ENCODE data around the gene ANKRD9. TPM values are rescaled to one million over a fixed set of nuclear protein-coding genes. Genes with fewer than 3 reads are reported as not detected.

ANKRD9 gene
- total and polyA plus RNA-seq, 10 of the 15 experiments (the other 5 are each of a cell fraction or from before 2014, with no cell fraction given) = 0.03 to 3.6 (median 0.49) TPM

GRCh38 chr14:102484316-102484715, 25.3 kb downstream of the ANKRD9 start:
- H3K79me2 ChIP-seq (ENCODE audit: control insufficient read depth, insufficient read depth, low read length) = no peaks in the 10 kb centered on the region
- no peak overlapping the region for H3K9ac ChIP-seq (ENCODE audit: control insufficient read depth, insufficient read depth, low read length)
- no peaks in the 10 kb centered on the region for H3K9me3 ChIP-seq (replicated peaks; ENCODE audit: control insufficient read depth, insufficient read depth, low read length)
- in situ Hi-C loops (cut with MboI) (no loop called here), intact Hi-C loops (cut with micrococcal nuclease; ENCODE audit: unreplicated experiment) (no loop called here)
- no TSS peak for BruUV-seq (replicated peaks)
- ChIA-PET CTCF (no interaction called here), SMC1A (ENCODE audit: uncharacterized antibody, unreplicated experiment) (no interaction called here), RAD21 (ENCODE audit: unreplicated experiment) (no interaction called here), POLR2A (no interaction called here)
- no peaks in the 10 kb centered on the region for H3K36me3 ChIP-seq (ENCODE audit: control insufficient read depth in 2 of 2, insufficient read depth in 2 of 2, low read length in 1 of 2)
- no peak for TF ChIP-seq USF1 (IDR thresholded peaks at IDR 0.05; ENCODE audit: borderline replicate concordance, extremely low read length, insufficient read depth, low read depth, low read length)
- no peak for TF ChIP-seq ZBED1 (IDR thresholded peaks at IDR 0.05; ENCODE audit: borderline replicate concordance)
- TF ChIP-seq TCF12 (IDR thresholded peaks at IDR 0.05; ENCODE audit: low read depth, low read length) = no peak
- TF ChIP-seq CHD1 (IDR thresholded peaks at IDR 0.05; ENCODE audit: low read depth, low read length) = no peak
- no peak for TF ChIP-seq SUPT20H (IDR thresholded peaks at IDR 0.05; ENCODE audit: borderline replicate concordance, control insufficient read depth, low read depth, low read length)
- no peak for TF ChIP-seq PAX5 (IDR thresholded peaks at IDR 0.05; ENCODE audit: borderline replicate concordance, low read depth, low read length)
- TF ChIP-seq IRF3 (IDR thresholded peaks at IDR 0.05) = no peak
- TF ChIP-seq NR2C1 (IDR thresholded peaks at IDR 0.05) = no peak
- TF ChIP-seq PKNOX1 (IDR thresholded peaks at IDR 0.05) = no peak
- TF ChIP-seq E2F4 (IDR thresholded peaks at IDR 0.05; ENCODE audit: low read depth, low read length) = no peak
- TF ChIP-seq CUX1 (IDR thresholded peaks at IDR 0.05; ENCODE audit: insufficient replicate concordance, low read depth, low read length) = no peak
- no peak for TF ChIP-seq SMC3 (IDR thresholded peaks at IDR 0.05; ENCODE audit: borderline replicate concordance, low read length)
- TF ChIP-seq BHLHE40 (IDR thresholded peaks at IDR 0.05; ENCODE audit: borderline replicate concordance in 1 of 2, low read depth in 2 of 2, low read length in 1 of 2) = no peak
- H3K4me3 ChIP-seq = no peak overlapping the region
- no peaks in the 10 kb centered on the region for H4K20me1 ChIP-seq (ENCODE audit: control insufficient read depth, insufficient read depth)
- no peaks in the 10 kb centered on the region for H3K4me1 ChIP-seq (ENCODE audit: control insufficient read depth, insufficient read depth, low read length)
- H2AFZ ChIP-seq (ENCODE audit: control insufficient read depth, low read depth, low read length) = no peak overlapping the region
- no peak overlapping the region for H3K27ac ChIP-seq (ENCODE audit: control insufficient read depth, insufficient read depth)
- ATAC-seq (no peak), FAIRE-seq (no peak), DNase-seq (ENCODE audit: low read depth, low spot score) (no peak)
- H3K4me2 ChIP-seq (ENCODE audit: control insufficient read depth, insufficient read depth) = no peak overlapping the region
- no peaks in the 10 kb centered on the region for H3K27me3 ChIP-seq (replicated peaks in 1 of 2; ENCODE audit: control insufficient read depth in 2 of 2, insufficient read depth in 2 of 2, low read length in 1 of 2)
- 55% methylated on average over 5 of the region's 5 CpGs for WGBS (ENCODE audit: insufficient coverage, insufficient replicate concordance, low lambda C conversion rate, missing lambda C conversion rate)

Measured in GM12878 (cell line).